Small intestine (tissue), 7 donors: ENCODE data around the gene PREX1. TPM values are rescaled to one million over a fixed set of nuclear protein-coding genes. Genes with fewer than 3 reads are reported as not detected.
A peak's percentile ranks its signal among the peaks of the same experiment; 100 is the strongest.

Source experiments
- DNase-seq, 2 donors: peaks; one replicate each; pipeline versions ENCODE4 v3.0.0 to v3.0.0-alpha.2; 2013
- FAIRE-seq: peaks from 2 replicates; lab custom pipeline; 2012; peaks lifted over from hg19 to GRCh38; lab: Jason Lieb, UNC
- H3K27ac ChIP-seq, 3 donors: one replicate each; pipeline ENCODE4 v1.5.1; 2013; ENCODE audit warnings: low read length in 2 of 3, mild to moderate bottlenecking in 2 of 3, control low read depth in 1 of 3, inconsistent platforms in 1 of 3, low read depth in 1 of 3, moderate library complexity in 1 of 3
- H3K27me3 ChIP-seq, 3 donors: one replicate each; pipeline ENCODE4 v1.6.1; 2013; ENCODE audit warnings: low read length in 3 of 3, inconsistent platforms in 1 of 3; ENCODE audit not compliant: control insufficient read depth in 3 of 3, insufficient read depth in 3 of 3
- H3K36me3 ChIP-seq, 3 donors: one replicate each; pipeline ENCODE4 v1.6.1; 2013; ENCODE audit warnings: low read length in 3 of 3, inconsistent platforms in 1 of 3, low read depth in 1 of 3, mild to moderate bottlenecking in 1 of 3, moderate library complexity in 1 of 3; ENCODE audit not compliant: control insufficient read depth in 3 of 3, insufficient read depth in 2 of 3
- H3K4me1 ChIP-seq, 3 donors: one replicate each; pipeline ENCODE4 v1.6.1; 2013; ENCODE audit warnings: low read length in 2 of 3, inconsistent platforms in 1 of 3, low read depth in 1 of 3, mild to moderate bottlenecking in 1 of 3, moderate library complexity in 1 of 3; ENCODE audit not compliant: control insufficient read depth in 3 of 3, insufficient read depth in 2 of 3
- H3K4me3 ChIP-seq, 3 donors: one replicate each; pipeline ENCODE4 v1.5.1; 2013; ENCODE audit warnings: low read length in 3 of 3, control low read depth in 1 of 3, inconsistent platforms in 1 of 3, low read depth in 1 of 3, mild to moderate bottlenecking in 1 of 3, moderate library complexity in 1 of 3
- H3K9me3 ChIP-seq, 2 donors: one replicate each; pipeline ENCODE4 v1.6.1; 2013; ENCODE audit warnings: low read depth in 1 of 2, low read length in 1 of 2; ENCODE audit not compliant: control insufficient read depth in 2 of 2, insufficient read depth in 1 of 2
- WGBS, 3 donors: extraction: QIAGEN DNeasy Blood & Tissue Kit; methylation state at CpG; one replicate each; pipeline ENCODE4 v1.1.7; 2013; 5-methylcytosine and 5-hydroxymethylcytosine counted together
- polyA plus RNA-seq, 4 donors: library from polyadenylated mRNA; stranded (reverse) in 3 of 4; unstranded in 1 of 4; fragments of 200-250 nt in 3 of 4; fragments of 120-200 nt in 1 of 4; gene quantifications; one replicate each; pipeline versions ENCODE4 v1.2.1 to v1.2.3, GENCODE V29; 2013
- donor health status: healthy with polysubstance abuse.
- donor health status: control.
- donor health status: control.
- donor health status: Bipolar disorder and iron deficiency.
- donor health status: healthy.

The PREX1 gene
- polyA plus RNA-seq, 4 donors = 1.8 to 9.9 (median 8.0) TPM

DNA sequence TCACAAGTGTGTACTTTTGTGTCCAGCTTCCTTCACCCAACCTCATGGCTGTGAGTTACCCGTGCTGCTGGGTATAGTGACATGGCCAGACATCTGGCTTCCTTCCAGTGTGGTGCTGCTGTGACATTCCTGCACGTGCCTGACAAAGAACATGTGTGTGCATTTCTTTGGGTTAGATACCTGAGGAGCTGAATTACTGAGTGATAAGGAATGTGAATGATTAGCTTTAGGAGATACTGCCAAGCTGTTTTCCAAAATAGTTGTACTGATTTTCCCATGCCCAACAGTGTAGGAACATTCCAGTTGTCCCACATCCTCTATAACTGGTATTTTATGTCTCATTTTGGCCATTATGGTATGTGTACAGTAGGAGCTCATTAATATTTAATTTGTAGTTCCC, 132.5 kb downstream of the PREX1 start:
- Histone ChIP-seq H3K4me1 (peaks cover 0 to 38% (median 0%) of the 10 kb centered on the region in 3 donors), H3K36me3 (peaks cover 0 to 3% (median 0%) of the 10 kb centered on the region in 3 donors), H3K9me3 (no peaks in the 10 kb centered on the region), H3K27me3 (no peaks in the 10 kb centered on the region), H3K27ac (no peak overlapping the region), H3K4me3 (no peak overlapping the region)
- FAIRE-seq = no peak
- WGBS, 3 donors = 19 to 47% (median 32%) methylated on average over 2 of the region's 2 CpGs
- peak in 1 of 2 donors; percentile 66 for DNase-seq

DNA sequence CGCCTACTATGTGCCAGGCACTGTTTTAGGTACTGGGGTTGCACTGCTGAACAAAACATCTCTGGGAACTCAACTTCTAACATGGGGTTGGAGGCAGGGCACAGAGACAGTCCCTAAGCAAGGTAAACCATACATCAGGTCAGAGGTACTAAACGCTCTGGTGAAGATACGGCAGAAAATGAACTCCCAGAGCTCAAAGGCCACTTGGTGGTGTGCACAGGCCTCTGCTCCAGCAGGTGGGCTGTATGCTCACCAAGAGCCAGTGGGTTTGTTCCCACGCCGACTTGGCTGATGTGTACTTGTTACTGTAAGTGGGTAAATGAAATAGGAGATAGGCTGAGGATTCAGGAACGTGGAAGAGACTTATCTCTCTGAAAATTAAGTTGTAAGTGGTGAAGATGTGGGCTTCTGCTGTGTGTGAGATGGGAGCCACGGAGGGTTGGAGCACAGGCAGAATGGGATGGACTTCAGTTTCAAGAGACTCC, 133.4 kb downstream of the PREX1 start:
- FAIRE-seq (no peak), DNase-seq (peak in 1 of 2 donors; percentile 66)
- Histone ChIP-seq H3K27me3 (no peaks in the 10 kb centered on the region), H3K36me3 (peaks cover 0 to 3% (median 0%) of the 10 kb centered on the region in 3 donors), H3K4me3 (no peak overlapping the region), H3K4me1 (peaks cover 0 to 38% (median 0%) of the 10 kb centered on the region in 3 donors), H3K9me3 (no peaks in the 10 kb centered on the region), H3K27ac (no peak overlapping the region)
- WGBS, 3 donors = 67 to 83% (median 68%) methylated on average over 7 of the region's 7 CpGs

GRCh38 chr20:48691523-48691922, 136.3 kb downstream of the PREX1 start:
- H3K27me3 ChIP-seq = no peaks in the 10 kb centered on the region
- H3K4me1 ChIP-seq = peaks cover 0 to 25% (median 0%) of the 10 kb centered on the region in 3 donors
- no peak overlapping the region for H3K4me3 ChIP-seq
- peaks cover 0 to 4% of the 10 kb centered on the region in 2 donors for H3K9me3 ChIP-seq
- peaks cover 0 to 7% (median 0%) of the 10 kb centered on the region in 3 donors for H3K36me3 ChIP-seq
- 83 to 89% (median 86%) methylated on average over 7 of the region's 7 CpGs for WGBS, 3 donors
- FAIRE-seq (no peak), DNase-seq (no peak)
- H3K27ac ChIP-seq = no peak overlapping the region

DNA sequence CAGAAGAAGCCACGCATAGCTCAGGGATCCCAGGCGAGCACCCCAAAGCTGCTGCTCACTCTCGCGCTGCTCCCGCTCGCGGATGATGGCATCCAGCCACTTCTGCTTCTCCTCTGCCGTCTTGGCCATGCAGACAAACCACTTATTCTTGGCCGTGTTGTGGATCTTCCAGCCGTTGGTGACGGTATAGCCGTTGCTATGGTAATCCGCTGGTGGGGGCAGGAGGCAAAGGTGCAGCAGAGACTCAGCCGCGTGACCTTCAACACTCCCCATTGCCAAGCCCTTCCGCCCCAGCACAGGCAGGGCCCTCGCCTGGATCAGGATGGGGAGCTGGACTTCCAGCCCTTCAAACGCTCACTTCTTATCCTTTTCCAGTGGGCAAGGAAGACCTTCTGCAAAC, 136.9 kb downstream of the PREX1 start:
- FAIRE-seq = no peak
- H3K4me3 ChIP-seq = no peak overlapping the region
- H3K9me3 ChIP-seq = peaks cover 0 to 4% of the 10 kb centered on the region in 2 donors
- H3K4me1 ChIP-seq = peaks cover 0 to 32% (median 0%) of the 10 kb centered on the region in 3 donors
- peaks cover 0 to 7% (median 0%) of the 10 kb centered on the region in 3 donors for H3K36me3 ChIP-seq
- peak; percentile 58 to 93 for DNase-seq
- WGBS, 3 donors = 30 to 68% (median 55%) methylated on average over 18 of the region's 18 CpGs
- peak overlapping the region in 1 of 3 donors; percentile 39 for H3K27ac ChIP-seq
- H3K27me3 ChIP-seq = no peaks in the 10 kb centered on the region

- DNase-seq (no peak), FAIRE-seq (no peak)
- Histone ChIP-seq H3K27me3 (no peaks in the 10 kb centered on the region), H3K36me3 (peaks cover 0 to 7% (median 0%) of the 10 kb centered on the region in 3 donors), H3K4me1 (peaks cover 0 to 33% (median under 1%) of the 10 kb centered on the region in 3 donors), H3K9me3 (peaks cover 0 to 4% of the 10 kb centered on the region in 2 donors), H3K4me3 (no peak overlapping the region), H3K27ac (no peak overlapping the region)
- WGBS, 3 donors = 88 to 91% (median 90%) methylated on average over 9 of the region's 9 CpGs
Observed at GRCh38 chr20:48689874-48690571, 137.8 kb downstream of the PREX1 start.

GRCh38 chr20:48689388-48689787, 138.4 kb downstream of the PREX1 start:
- 73 to 86% (median 80%) methylated on average over 8 of the region's 8 CpGs for WGBS, 3 donors
- peaks cover 0 to 12% (median 0%) of the 10 kb centered on the region in 3 donors for H3K36me3 ChIP-seq
- H3K4me3 ChIP-seq = no peak overlapping the region
- peaks cover 0 to 4% of the 10 kb centered on the region in 2 donors for H3K9me3 ChIP-seq
- FAIRE-seq (no peak), DNase-seq (no peak)
- H3K27me3 ChIP-seq = no peaks in the 10 kb centered on the region
- H3K4me1 ChIP-seq = peaks cover 0 to 32% (median 5%) of the 10 kb centered on the region in 3 donors
- H3K27ac ChIP-seq = no peak overlapping the region

DNA sequence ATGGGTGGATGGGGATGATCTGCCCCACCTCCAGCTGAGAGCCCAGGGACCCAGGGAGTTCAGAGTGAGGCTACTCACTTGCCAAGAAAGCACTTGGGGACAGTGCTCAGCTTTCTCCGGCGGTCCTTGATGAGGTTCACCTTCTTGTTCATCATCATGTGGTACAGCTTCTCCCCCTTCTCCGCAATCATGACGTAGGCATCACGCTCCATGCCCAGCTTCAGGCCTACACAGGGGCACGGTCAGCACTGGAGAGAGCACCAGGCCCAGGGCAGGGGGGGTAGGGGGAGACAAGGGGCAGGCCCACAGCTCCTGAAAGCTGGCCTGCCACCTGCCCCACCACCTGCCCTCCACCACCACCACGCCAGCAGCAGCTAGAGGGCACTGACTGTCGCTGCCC, 139.2 kb downstream of the PREX1 start:
- WGBS, 3 donors = 95 to 96% (median 96%) methylated on average over 8 of the region's 8 CpGs
- Histone ChIP-seq H3K4me1 (peaks cover 0 to 27% (median 5%) of the 10 kb centered on the region in 3 donors), H3K36me3 (peaks cover 0 to 15% (median 0%) of the 10 kb centered on the region in 3 donors), H3K4me3 (no peak overlapping the region), H3K27me3 (no peaks in the 10 kb centered on the region), H3K9me3 (peaks cover 0 to 4% of the 10 kb centered on the region in 2 donors), H3K27ac (no peak overlapping the region)
- FAIRE-seq = no peak
- DNase-seq = no peak

DNA sequence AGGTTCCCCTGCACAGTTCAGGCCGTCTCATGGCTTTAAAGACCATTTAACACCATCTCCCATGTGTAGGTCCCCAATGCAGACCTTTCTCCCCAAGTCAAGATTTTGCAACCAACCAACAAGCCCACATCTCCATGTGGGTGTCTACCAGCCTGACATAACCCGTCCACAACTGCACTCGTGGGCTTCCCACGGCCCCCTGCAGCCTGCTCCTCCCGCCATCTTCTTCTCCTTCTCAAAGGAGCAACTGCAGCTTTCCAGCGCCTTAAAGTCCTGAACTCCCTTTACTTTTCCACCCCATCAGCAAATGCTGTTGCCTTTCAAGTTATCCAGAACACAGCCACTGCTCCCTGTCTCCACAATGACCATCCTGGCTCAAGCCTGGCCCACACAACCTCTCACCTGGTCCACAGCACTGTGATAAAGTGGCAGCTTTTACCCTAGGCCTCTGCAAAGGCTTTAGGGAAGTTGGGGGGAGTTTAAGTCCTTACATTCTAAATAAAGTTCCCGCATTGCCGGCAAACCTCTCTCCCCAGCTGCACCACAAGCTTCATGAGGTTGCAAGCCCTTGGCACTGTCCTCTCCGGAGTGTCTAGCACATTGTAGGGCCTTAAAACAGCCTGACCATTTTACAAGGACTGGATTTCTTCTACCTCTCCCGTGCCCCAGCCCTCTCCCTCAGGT, 140.5 kb downstream of the PREX1 start:
- H3K27me3 ChIP-seq = no peaks in the 10 kb centered on the region
- no peak overlapping the region for H3K27ac ChIP-seq
- H3K4me3 ChIP-seq = no peak overlapping the region
- H3K4me1 ChIP-seq = peaks cover 0 to 40% (median 5%) of the 10 kb centered on the region in 3 donors
- peaks cover 0 to 15% (median 0%) of the 10 kb centered on the region in 3 donors for H3K36me3 ChIP-seq
- FAIRE-seq = no peak
- peaks cover 0 to 4% of the 10 kb centered on the region in 2 donors for H3K9me3 ChIP-seq
- no peak for DNase-seq
- WGBS, 3 donors = 79 to 86% (median 84%) methylated on average over 10 of the region's 10 CpGs
